Activated CD4-positive, alpha-beta T cell treated with anti-CD3 and anti-CD28 coated beads, Interleukin-2, Interleukin-6, amounts not matched to agents 100 ng/mL and 50 ng/mL, durations not matched to agents 16 hours and 8 hours (primary cell): ENCODE measurements around the gene RPA3.
"Not testable (repeated sequence)": the region's sequence is repeated elsewhere in the genome, so short reads cannot be mapped to it uniquely, and the experiment has no call there.

Experiments
- DNase-seq: peaks from one replicate; pipeline ENCODE4 v3.0.0-alpha.2; 2020

The RPA3 gene

GRCh38 chr7:7688956-7689355 is 29.5 kb downstream of the RPA3 start:
- DNase-seq: no peak

DNA sequence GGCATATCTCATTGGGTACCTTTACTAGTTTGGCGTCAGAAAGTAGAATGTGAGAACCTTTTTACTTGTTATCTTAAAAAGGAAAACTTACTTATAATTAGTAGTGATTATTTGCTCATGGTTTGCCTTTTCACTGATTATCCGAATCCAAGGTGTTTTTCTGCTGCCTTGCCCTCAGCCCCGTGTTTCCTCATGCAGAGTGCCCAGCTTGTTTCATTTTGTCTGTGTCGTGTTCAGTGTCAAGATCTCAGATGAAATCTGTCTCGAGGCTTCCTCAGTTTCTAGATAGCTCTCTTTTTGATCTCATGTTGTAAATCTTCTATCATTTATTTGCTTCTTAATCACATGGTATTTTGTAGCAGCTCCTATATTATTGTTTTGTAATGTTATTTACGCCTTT is 30.1 kb downstream of the RPA3 start:
- no peak for DNase-seq

DNA sequence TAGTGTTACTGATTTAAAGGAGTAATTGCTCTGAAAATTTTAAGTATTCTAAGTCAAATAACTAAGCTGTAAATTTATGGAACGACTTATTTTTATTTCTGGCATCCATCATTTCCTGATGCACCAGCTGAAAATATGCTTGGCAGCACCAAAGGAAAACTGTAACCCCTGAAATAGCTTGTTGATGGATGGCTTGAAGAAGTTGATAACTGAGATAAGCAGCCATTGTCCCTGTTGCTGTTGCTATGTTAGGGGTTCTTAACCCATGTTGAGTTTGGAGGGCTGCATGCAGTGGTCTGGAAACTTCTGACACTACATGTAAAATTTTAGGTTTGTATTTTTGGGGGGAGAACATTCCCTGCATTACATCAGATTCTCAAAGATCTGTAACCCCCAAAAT is 30.6 kb downstream of the RPA3 start:
- no peak for DNase-seq

GRCh38 chr7:7686811-7687508 is 31.4 kb downstream of the RPA3 start:
- DNase-seq: no peak

GRCh38 chr7:7682861-7683260 is 35.5 kb downstream of the RPA3 start:
- DNase-seq: no peak

GRCh38 chr7:7681936-7682329 is 36.5 kb downstream of the RPA3 start:
- no peak for DNase-seq

DNA sequence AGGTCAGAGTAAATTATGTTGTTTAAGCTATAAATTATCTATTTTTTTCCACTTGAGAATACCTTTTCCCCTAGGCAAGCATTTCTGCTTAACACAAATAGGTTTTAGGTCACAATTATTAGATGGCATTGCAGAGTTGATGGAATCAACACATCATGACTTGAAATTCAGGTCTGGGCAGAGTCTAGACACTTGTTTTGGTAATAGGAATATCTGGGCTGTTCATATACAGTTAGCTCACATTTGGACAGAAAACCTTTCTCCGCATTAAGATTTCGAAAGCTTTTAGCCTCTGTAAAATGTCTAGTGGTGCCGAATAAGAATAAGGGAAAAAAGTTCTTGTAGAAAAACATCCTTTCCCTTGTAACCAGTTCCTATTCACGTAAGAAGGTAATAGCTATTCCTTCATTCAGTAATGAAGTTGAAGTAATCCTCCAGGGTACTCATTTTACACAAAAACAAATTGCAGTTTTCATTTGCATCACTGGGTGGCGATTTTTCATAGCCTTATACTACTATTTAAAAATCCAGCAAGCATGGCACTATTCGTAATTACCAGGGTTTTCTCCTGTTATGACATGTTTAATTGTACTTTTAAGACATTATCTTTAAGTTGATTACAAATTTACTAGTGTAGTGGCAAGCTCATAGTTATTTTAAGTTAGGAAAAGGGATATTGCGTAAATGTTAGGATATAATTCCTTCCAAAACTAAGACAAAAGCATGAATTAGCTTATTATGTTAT is 37.0 kb downstream of the RPA3 start:
- DNase-seq: peak; percentile 58

GRCh38 chr7:7679640-7680039 is 38.8 kb downstream of the RPA3 start:
- DNase-seq: not testable (repeated sequence)

DNA sequence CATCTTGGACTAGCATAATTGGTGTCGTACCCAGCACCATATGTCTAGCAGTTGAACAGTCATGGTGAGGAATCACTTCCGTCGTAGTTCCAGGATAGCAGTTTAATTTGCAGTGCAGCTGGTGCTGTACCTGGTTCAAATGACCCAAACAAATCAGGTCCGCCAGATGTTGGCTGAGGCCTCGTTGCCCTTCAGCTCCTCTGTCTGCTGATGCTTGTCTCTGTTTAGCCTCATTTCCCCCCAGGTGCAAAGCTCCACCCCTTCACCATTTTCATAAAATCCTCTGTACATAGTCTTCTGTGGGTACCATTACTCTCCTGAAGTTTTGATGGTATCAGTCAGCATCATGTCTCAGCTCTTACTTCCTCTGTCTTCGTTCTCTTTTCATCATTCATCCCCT is 42.7 kb downstream of the RPA3 start:
- no peak for DNase-seq

DNA sequence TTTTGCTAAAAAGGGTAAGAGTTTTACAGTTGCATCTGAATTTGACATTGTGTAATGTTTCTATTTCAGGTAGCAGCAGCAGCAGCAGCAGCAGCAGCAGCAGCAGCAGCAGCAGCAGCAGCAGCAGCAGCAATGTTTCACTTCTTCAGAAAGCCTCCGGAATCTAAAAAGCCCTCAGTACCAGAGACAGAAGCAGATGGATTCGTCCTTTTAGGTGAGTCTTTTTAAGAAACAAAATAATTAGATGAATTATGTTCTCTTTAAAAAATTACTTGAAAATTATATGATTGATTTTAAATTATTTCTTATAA is 45.2 kb downstream of the RPA3 start:
- no peak for DNase-seq

DNA sequence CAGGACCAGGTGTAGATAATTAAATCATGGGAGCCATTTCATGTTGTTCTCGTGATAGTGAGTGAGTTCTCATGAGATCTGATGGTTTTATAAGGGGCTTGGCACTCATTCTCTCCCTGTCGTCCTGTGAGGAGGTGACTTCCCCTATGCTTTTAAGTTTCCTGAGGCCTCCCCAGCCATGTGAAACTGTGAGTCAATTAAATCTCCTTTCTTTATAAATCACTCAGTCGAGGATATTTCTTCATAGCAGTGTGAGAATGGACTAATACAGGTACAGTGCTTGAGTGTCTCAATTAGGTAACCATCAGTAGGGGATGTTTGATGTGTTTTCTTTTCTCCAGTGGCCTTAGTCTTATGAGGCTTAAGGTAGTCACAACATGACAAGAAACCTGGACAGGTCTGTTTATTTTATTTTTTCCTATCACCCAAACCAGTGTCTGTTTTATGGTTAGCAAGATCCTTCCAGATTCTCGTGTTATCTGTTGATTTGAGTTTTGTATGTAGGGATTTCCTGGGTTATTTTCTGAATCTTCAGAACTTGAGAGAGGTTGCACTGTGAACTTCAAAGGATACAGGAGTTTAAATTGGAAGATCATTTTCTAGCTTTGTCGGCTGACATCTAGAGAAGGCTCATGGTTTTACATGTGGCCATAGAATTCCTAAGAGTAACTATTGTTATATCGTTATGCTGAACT is 45.7 kb downstream of the RPA3 start:
- peak; percentile 55 for DNase-seq

DNA sequence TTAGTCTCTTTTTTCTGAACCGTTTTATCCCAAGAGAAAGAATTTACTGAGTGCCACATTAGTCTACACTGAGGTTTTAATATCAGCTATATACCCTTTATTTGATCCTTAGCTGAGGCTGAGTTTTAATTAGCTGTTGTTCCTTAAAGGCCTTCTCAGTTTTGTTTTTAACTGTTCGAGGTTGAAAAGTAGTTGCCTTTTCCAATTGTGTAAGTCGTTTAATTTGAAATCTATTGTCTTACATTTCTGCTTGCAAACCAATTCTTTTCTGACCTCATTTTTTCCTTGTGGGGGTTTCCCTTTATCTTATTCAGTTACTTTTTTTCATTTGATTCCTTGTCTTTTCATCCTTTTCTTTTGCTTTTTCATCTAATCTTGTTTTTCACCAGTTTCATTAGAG is 47.0 kb downstream of the RPA3 start:
- no peak for DNase-seq

- DNase-seq: no peak
Observed at GRCh38 chr7:7670490-7670889, 47.9 kb downstream of the RPA3 start.

- no peak for DNase-seq
Observed at GRCh38 chr7:7668706-7669105, 49.7 kb downstream of the RPA3 start.

DNA sequence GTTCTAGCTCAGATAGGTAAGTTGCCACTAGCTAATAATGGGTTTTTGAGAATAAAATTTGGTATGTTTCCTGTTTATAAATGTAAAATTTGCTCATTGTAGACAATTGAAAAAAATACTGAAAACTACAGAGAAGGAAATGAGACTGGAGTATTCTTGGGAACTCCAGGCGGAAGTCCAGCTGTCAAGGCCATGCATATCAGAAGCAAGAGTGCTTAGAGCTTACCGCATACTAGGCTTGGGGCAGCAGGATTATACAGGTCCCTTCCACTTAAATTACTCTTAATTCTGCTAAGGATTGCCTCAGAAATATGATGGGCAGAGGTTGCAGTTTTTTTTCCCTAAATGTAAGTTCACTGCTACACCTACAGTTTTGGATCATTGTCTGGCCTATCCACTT is 51.2 kb downstream of the RPA3 start:
- no peak for DNase-seq

- no peak for DNase-seq
Observed at GRCh38 chr7:7665031-7665430, 53.4 kb downstream of the RPA3 start.

DNA sequence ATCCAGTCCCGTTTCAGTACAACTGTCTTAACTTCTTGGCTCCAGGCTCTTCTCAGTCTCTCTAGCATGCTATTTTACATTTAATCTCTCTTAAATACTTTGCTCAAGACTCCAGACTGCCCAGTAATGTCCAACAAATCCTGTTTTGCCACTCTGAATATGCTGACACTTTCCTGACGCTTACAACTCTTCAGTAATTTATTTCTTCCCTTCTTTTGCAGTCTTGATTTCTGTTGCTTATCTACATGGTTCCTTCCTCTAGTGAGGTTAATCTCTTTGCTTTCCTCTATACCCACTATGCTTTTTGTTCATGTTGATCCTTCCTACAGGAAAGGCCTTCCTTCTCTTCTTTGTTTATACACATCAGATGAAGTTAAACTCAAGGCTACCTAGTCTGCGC is 54.1 kb downstream of the RPA3 start:
- DNase-seq: no peak

- DNase-seq: no peak
Observed at GRCh38 chr7:7662527-7662926, 55.9 kb downstream of the RPA3 start.

GRCh38 chr7:7656459-7656858 is 61.9 kb downstream of the RPA3 start:
- not testable (repeated sequence) for DNase-seq

DNA sequence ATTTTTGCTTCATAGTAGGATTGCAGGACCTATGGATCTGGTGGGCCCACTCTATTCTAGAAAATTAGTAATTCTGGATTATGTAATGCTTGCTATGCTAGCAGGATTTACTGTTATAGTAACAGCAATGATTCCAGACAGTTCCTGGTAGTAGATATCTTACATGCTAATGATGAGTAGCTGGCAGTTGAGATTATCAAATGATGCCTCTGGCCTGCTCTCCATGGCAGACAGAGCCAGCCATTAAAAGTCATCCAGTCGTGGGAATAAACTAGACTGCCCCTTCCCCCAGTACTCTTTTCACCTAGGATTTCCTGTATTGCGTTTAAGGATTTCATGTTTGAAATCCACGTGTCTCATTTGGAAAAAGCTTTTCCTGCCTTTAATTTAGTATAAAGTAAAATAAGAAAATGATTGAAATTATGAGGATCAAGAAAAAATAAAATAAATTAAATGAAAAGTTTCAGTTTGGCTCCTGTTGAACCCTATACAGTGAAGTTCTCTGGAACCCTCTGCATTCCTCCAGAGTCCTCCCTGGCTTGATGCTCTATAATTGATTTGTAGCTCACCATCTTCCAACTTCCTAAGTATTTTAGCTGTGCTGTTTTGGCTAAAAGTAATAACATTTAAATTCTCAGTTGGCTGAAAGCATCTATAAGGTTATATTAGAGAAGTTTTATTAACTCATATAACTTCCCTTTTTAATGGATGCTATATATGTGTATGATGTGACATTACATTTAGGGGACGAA is 63.3 kb downstream of the RPA3 start:
- DNase-seq: no peak

- peak; percentile 39 for DNase-seq
Observed at GRCh38 chr7:7653593-7654187, 64.7 kb downstream of the RPA3 start.

DNA sequence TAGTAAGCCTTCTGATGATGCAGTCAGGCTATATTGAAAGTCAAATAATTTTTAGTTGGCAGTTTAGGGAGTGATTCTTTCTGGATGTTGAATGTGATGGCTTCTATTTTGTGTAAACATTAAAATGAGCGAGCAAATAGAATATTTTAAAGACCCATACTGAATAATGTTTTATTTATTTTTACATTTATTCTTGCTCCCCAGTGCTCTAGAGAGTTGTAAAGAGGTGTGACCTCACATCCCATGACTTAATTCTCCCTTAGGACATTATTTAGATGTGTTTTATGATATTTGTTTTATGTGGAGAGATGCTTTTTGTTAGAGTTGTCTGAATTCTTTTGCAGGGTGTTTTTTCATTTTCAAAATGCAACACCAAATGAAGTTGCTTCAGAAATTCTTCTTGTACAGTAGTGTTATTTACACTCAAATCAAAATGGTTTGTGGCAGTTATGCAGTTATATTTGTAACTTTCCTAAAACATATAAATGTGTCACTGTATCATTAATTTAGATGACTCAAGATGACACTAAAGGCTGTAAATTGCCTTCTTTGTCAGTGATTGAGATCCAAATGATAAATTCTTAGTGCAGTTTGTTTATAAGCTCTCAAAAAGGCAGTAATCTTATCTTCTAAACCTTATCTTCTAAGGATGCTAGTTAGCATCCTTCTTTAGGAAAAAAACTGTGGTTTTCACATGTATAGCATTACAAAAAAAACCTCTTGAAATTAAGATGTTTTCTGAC is 65.4 kb downstream of the RPA3 start:
- DNase-seq: no peak
